ENCODE measurements around the gene MARCOL. TPM values are rescaled to one million over a fixed set of nuclear protein-coding genes. Genes with fewer than 3 reads are reported as not detected.

Gene MARCOL
- total RNA-seq, 1 experiment from 2014 or later: not detected

GRCh38 chr5:148255456-148255855 is 17.1 kb downstream of the MARCOL start:
- ATAC-seq (no peak), DNase-seq (ENCODE audit: low spot score) (no peak)
- ChIA-PET CTCF (no interaction called here), POLR2A (no interaction called here)
- H3K9me3 Mint-ChIP-seq: peaks cover 47% of the 10 kb centered on the region
- H3K4me3 Mint-ChIP-seq: no peak overlapping the region
- peaks cover 3% of the 10 kb centered on the region; the same call in 1 of the 2 replicates for H3K27me3 Mint-ChIP-seq (ENCODE audit: low read depth)
- H3K27ac Mint-ChIP-seq: no peak overlapping the region
- peaks cover 10% of the 10 kb centered on the region for H3K36me3 Mint-ChIP-seq
- H3K4me1 Mint-ChIP-seq: no peaks in the 10 kb centered on the region
- TF ChIP-seq JAZF1 (CRISPR knock-in tag; IDR thresholded peaks at IDR 0.05): no peak
- no peak for TF ChIP-seq NR3C1 (CRISPR knock-in tag; conservative IDR thresholded peaks at IDR 0.05; ENCODE audit: low read depth)
- no peak for TF ChIP-seq STAT6 (CRISPR knock-in tag; conservative IDR thresholded peaks at IDR 0.05; ENCODE audit: low read depth)

GRCh38 chr5:148259288-148259687 is 21.0 kb downstream of the MARCOL start:
- DNase-seq (ENCODE audit: low spot score): no peak
- H3K27me3 Mint-ChIP-seq (ENCODE audit: low read depth): peaks cover 3% of the 10 kb centered on the region; the same call in 1 of the 2 replicates
- no peaks in the 10 kb centered on the region for H3K4me1 Mint-ChIP-seq
- no peak overlapping the region for H3K27ac Mint-ChIP-seq
- POLR2A ChIA-PET: no interaction called here
- TF ChIP-seq IRF2 (CRISPR knock-in tag; IDR thresholded peaks at IDR 0.05; ENCODE audit: borderline replicate concordance, low read depth): no peak
- TF ChIP-seq GABPB1 (CRISPR knock-in tag; IDR thresholded peaks at IDR 0.05): no peak
- no peak for TF ChIP-seq ATF3 (CRISPR knock-in tag; conservative IDR thresholded peaks at IDR 0.05)
- no peak for TF ChIP-seq USF1 (CRISPR knock-in tag; IDR thresholded peaks at IDR 0.05)
- TF ChIP-seq GRHL2 (CRISPR knock-in tag; IDR thresholded peaks at IDR 0.05; ENCODE audit: insufficient replicate concordance, severe bottlenecking): no peak
- no peak for TF ChIP-seq ESRRA (CRISPR knock-in tag; IDR thresholded peaks at IDR 0.05; ENCODE audit: borderline replicate concordance)
- TF ChIP-seq GTF2I (CRISPR knock-in tag; conservative IDR thresholded peaks at IDR 0.05): no peak
- no peak for TF ChIP-seq NR1H2 (CRISPR knock-in tag; IDR thresholded peaks at IDR 0.05)
- no peak for TF ChIP-seq TP53 (CRISPR knock-in tag; IDR thresholded peaks at IDR 0.05)
- TF ChIP-seq OVOL2 (CRISPR knock-in tag; IDR thresholded peaks at IDR 0.05; ENCODE audit: borderline replicate concordance): no peak
- peaks cover 34% of the 10 kb centered on the region for H3K9me3 Mint-ChIP-seq
- no peak overlapping the region for H3K4me3 Mint-ChIP-seq
- peaks cover 10% of the 10 kb centered on the region for H3K36me3 Mint-ChIP-seq
- CTCF ChIA-PET: no interaction called here
- ATAC-seq: no peak

GRCh38 chr5:148261221-148261620 is 22.9 kb downstream of the MARCOL start:
- ATAC-seq (no peak), DNase-seq (ENCODE audit: low spot score) (no peak)
- peaks cover 3% of the 10 kb centered on the region; the same call in 1 of the 2 replicates for H3K27me3 Mint-ChIP-seq (ENCODE audit: low read depth)
- CTCF ChIA-PET: no interaction called here
- no peak overlapping the region for H3K27ac Mint-ChIP-seq
- POLR2A ChIA-PET: no interaction called here
- no peaks in the 10 kb centered on the region for H3K4me1 Mint-ChIP-seq
- H3K9me3 Mint-ChIP-seq: peaks cover 32% of the 10 kb centered on the region
- TF ChIP-seq ZBTB21 (CRISPR knock-in tag; IDR thresholded peaks at IDR 0.05; ENCODE audit: borderline replicate concordance) (no peak), ATF2 (CRISPR knock-in tag; IDR thresholded peaks at IDR 0.05; ENCODE audit: borderline replicate concordance, low read depth) (no peak), JUN (CRISPR knock-in tag; IDR thresholded peaks at IDR 0.05) (no peak), ESRRA (CRISPR knock-in tag; IDR thresholded peaks at IDR 0.05; ENCODE audit: borderline replicate concordance) (no peak), FOXP4 (CRISPR knock-in tag; IDR thresholded peaks at IDR 0.05) (no peak), ARID4B (CRISPR knock-in tag; IDR thresholded peaks at IDR 0.05; ENCODE audit: borderline replicate concordance) (no peak), GRHL2 (CRISPR knock-in tag; IDR thresholded peaks at IDR 0.05; ENCODE audit: insufficient replicate concordance, severe bottlenecking) (no peak), MAX (CRISPR knock-in tag; IDR thresholded peaks at IDR 0.05) (no peak), SOX15 (CRISPR knock-in tag; IDR thresholded peaks at IDR 0.05) (no peak)
- no peak overlapping the region for H3K4me3 Mint-ChIP-seq
- H3K36me3 Mint-ChIP-seq: peaks cover 10% of the 10 kb centered on the region

Measured in WTC11 (cell line).